ENCODE data around the gene CDC42EP2. TPM values are rescaled to one million over a fixed set of nuclear protein-coding genes. Genes with fewer than 3 reads are reported as not detected.

Gene CDC42EP2
- total RNA-seq, 4 donors from 2014 or later = 9.1 to 22.7 (median 14.5) TPM

DNA sequence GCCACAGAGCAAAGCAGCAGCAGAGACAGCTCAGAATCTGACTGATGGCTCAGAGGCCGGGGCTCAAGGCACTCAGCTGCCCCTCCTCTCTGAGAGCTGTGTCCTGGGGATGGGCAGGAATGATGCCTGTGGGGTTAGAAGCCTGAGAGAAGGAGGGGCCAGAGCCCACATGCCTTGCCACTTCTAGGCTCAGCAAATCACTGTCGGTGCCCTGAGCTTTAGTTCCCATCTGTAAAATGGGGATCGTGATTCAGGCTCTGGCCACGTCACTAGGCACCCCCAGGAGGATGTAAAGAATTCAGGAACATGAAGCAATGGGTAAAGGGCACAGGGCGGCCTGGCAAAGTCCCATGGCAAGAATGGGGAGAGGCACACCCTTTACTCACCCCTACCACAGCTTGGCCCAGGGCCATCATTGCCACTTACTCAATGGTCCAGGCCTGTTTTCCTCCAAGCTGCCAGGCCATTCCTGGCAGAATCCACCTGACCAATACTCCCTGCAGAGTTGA lies 3.4 kb upstream of the CDC42EP2 start:
- Histone ChIP-seq H3K9me3 (no peaks in the 10 kb centered on the region), H3K27me3 (no peaks in the 10 kb centered on the region), H3K27ac (peak overlapping the region in 2 of 4 donors; percentile 38 to 39), H3K4me1 (peaks cover 20 to 60% (median 37%) of the 10 kb centered on the region in 4 donors), H3K4me3 (no peak overlapping the region), H3K36me3 (no peaks in the 10 kb centered on the region)
- no peak for TF ChIP-seq EP300 (IDR thresholded peaks at IDR 0.05; ENCODE audit: low read depth)
- no peak for TF ChIP-seq POLR2A (IDR thresholded peaks at IDR 0.05)
- no peak for TF ChIP-seq POLR2AphosphoS5 (IDR thresholded peaks at IDR 0.05)
- TF ChIP-seq, protein P1, sequence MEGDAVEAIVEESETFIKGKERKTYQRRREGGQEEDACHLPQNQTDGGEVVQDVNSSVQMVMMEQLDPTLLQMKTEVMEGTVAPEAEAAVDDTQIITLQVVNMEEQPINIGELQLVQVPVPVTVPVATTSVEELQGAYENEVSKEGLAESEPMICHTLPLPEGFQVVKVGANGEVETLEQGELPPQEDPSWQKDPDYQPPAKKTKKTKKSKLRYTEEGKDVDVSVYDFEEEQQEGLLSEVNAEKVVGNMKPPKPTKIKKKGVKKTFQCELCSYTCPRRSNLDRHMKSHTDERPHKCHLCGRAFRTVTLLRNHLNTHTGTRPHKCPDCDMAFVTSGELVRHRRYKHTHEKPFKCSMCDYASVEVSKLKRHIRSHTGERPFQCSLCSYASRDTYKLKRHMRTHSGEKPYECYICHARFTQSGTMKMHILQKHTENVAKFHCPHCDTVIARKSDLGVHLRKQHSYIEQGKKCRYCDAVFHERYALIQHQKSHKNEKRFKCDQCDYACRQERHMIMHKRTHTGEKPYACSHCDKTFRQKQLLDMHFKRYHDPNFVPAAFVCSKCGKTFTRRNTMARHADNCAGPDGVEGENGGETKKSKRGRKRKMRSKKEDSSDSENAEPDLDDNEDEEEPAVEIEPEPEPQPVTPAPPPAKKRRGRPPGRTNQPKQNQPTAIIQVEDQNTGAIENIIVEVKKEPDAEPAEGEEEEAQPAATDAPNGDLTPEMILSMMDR (IDR thresholded peaks at IDR 0.05) = no peak
- WGBS, 2 donors (ENCODE audit: low coverage in 1 of 2) = 60 to 80% methylated on average over 1 to 3 of the region's 5 CpGs
- intact Hi-C loops (cut with DNase I; ENCODE audit: low total_unique reads) = no loop called here
- in situ Hi-C loops (cut with MboI; ENCODE audit: low pct_ligation_motif_present in 1 of 4, low pct_unique_long_range_greater_than_20kb in 1 of 4, low sequenced_read_pairs in 3 of 4) = loop anchor here in 1 of 4 donors (5.0 kb wide), 1 partner anchor 34 kb away; no protein-coding TSS in a partner anchor
- no peak for DNase-seq

DNA sequence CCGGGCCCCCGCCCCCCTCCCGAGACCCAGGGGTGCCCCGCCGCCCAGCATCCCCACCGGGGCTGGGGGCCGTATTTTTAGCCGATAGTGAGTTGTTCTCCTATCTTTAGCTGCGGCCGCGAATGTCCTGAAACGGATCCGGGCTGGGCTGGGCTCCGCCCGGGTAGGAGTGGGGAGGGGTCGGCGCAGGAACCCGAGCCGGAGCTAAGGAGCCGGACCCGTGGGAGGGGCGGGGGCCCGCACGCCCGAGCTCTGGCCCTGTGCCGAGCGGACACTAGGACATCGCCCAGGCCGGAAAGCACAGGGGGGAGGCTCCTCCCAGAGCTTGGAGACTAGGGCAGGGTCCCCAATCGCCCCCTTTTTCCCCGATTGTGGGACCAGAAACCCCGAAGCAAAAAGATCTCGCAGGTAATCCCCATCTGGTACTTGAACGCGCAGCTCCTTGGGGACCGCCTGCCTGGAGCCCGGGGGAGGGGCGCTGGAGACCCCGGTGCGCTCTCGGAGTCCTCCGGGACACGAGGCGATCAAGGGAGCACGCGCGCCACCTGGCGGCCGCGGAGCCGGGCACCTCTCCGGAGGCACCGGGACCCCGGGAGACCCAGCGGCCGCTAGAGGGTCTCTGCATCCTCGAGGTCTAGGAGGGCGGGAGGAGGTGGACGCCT lies 669 bp downstream of the CDC42EP2 start:
- peak; percentile 85 for DNase-seq
- H3K36me3 ChIP-seq = no peaks in the 10 kb centered on the region
- H3K9me3 ChIP-seq = no peaks in the 10 kb centered on the region
- peak overlapping the region; percentile 90 to 91 (median 90) for H3K27ac ChIP-seq
- H3K4me1 ChIP-seq = peaks cover 20 to 55% (median 44%) of the 10 kb centered on the region in 4 donors
- intact Hi-C loops (cut with DNase I; ENCODE audit: low total_unique reads) (loop anchor here (2.0 kb wide), 1 partner anchor 41 kb away; no protein-coding TSS in a partner anchor), in situ Hi-C loops (cut with MboI; ENCODE audit: low pct_ligation_motif_present in 1 of 4, low pct_unique_long_range_greater_than_20kb in 1 of 4, low sequenced_read_pairs in 3 of 4) (no loop called here)
- WGBS, 2 donors (ENCODE audit: low coverage in 1 of 2) = 0% methylated on average over 26 of the region's 59 CpGs; no CpG with 5 or more reads in 1 of the 2 donors
- no peaks in the 10 kb centered on the region for H3K27me3 ChIP-seq
- TF ChIP-seq POLR2AphosphoS5 (IDR thresholded peaks at IDR 0.05) = no peak
- TF ChIP-seq, protein P1 (IDR thresholded peaks at IDR 0.05) = peak; percentile 95 to 98 (median 97)
- peak overlapping the region; percentile 51 to 67 (median 60) for H3K4me3 ChIP-seq

DNA sequence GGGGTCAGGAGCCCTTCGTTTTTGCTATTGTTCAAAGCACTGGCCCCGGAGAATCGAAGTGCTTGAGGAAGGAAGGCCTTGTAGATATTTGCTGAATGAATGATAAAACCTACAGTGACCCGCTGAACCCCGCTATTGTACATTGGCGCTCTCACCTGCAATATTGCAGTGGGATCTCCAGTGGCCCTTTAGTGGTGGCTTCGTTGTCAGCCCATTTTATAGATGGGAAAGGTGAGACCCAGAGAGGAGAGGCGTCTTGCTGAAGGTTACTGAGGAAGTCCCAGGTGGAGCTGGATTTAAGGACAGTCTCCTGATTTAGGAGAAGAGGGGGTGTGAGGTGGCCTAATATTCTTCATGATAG lies 1.2 kb downstream of the CDC42EP2 start:
- Histone ChIP-seq H3K27me3 (no peaks in the 10 kb centered on the region), H3K36me3 (peaks cover 0 to 3% (median 1%) of the 10 kb centered on the region in 4 donors), H3K27ac (peak overlapping the region; percentile 90 to 91 (median 90)), H3K4me3 (peak overlapping the region; percentile 51 to 67 (median 60)), H3K9me3 (no peaks in the 10 kb centered on the region), H3K4me1 (peaks cover 20 to 50% (median 39%) of the 10 kb centered on the region in 4 donors)
- in situ Hi-C loops (cut with MboI; ENCODE audit: low pct_ligation_motif_present in 1 of 4, low pct_unique_long_range_greater_than_20kb in 1 of 4, low sequenced_read_pairs in 3 of 4) = no loop called here
- intact Hi-C loops (cut with DNase I; ENCODE audit: low total_unique reads) = loop anchor here (2.0 kb wide), 1 partner anchor 41 kb away; no protein-coding TSS in a partner anchor
- 0 to 4% methylated on average over 2 to 8 of the region's 8 CpGs for WGBS, 2 donors (ENCODE audit: low coverage in 1 of 2)
- DNase-seq = no peak
- TF ChIP-seq POLR2AphosphoS5 (IDR thresholded peaks at IDR 0.05) = no peak
- TF ChIP-seq, protein P1 (IDR thresholded peaks at IDR 0.05) = peak in 2 of 5 experiments; percentile 19 to 56
- no peak for TF ChIP-seq EP300 (IDR thresholded peaks at IDR 0.05; ENCODE audit: low read depth)

DNA sequence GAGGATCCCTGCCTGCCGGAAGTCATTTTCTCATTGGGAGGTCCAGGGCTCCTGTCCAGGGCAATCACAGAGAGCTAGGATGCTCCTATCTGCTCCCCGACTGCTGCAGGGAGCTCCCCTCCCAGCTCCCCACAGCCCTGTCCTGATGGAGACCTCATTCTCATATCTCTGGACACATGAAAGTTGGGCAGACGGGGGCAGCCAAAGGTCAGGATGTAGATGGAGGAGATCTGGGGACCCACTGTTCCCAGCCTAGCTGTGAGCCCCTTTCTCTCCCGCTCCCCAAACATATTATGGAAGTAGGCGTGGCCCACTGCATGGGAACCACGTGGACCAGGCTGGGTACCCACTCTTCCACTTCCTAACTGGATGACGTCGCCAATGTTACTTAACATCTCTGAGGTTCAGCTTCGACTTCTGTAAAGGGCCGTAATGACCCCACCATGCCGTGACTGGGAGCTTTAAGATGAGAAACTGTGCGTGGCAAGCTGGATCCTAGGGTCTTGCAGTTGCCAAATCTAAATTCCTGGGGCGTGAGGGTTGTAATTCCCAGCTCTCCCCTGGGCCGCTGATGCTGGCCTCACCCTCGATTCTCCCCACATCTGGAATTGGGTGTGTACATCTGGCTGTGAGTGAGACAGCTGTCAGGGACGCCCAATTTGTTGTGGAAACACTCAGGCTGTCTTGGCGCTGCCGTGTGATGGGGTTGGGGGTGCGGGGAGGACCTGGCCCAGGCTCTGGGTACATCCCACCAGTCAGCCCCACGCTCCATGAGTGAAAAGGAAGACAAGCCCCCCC lies 1.8 kb downstream of the CDC42EP2 start:
- in situ Hi-C loops (cut with MboI; ENCODE audit: low pct_ligation_motif_present in 1 of 4, low pct_unique_long_range_greater_than_20kb in 1 of 4, low sequenced_read_pairs in 3 of 4) = no loop called here
- peak overlapping the region; percentile 51 to 67 (median 60) for H3K4me3 ChIP-seq
- WGBS, 2 donors (ENCODE audit: low coverage in 1 of 2) = 30% methylated on average over 20 of the region's 20 CpGs; no CpG with 5 or more reads in 1 of the 2 donors
- DNase-seq = peak; percentile 34
- H3K27ac ChIP-seq = peak overlapping the region; percentile 90 to 91 (median 90)
- peaks cover 20 to 47% (median 37%) of the 10 kb centered on the region in 4 donors for H3K4me1 ChIP-seq
- H3K27me3 ChIP-seq = no peaks in the 10 kb centered on the region
- TF ChIP-seq POLR2A (IDR thresholded peaks at IDR 0.05) (no peak), POLR2AphosphoS5 (IDR thresholded peaks at IDR 0.05) (no peak), EP300 (IDR thresholded peaks at IDR 0.05; ENCODE audit: low read depth) (no peak)
- TF ChIP-seq, protein P1 (IDR thresholded peaks at IDR 0.05) = no peak
- H3K9me3 ChIP-seq = no peaks in the 10 kb centered on the region
- intact Hi-C loops (cut with DNase I; ENCODE audit: low total_unique reads) = no loop called here
- peaks cover 0 to 9% (median 4%) of the 10 kb centered on the region in 4 donors for H3K36me3 ChIP-seq
